Activated CD4-positive, CD25-positive, alpha-beta regulatory T cell treated with anti-CD3 and anti-CD28 coated beads, Interleukin-2, amount 50 U/mL, for 16 hours (primary cell): ENCODE measurements around the gene BBS9.

Source experiments
- DNase-seq: peaks from one replicate; pipeline ENCODE4 v3.0.0-alpha.2; 2020; ENCODE audit warnings: low read depth, low spot score

Gene BBS9

DNA sequence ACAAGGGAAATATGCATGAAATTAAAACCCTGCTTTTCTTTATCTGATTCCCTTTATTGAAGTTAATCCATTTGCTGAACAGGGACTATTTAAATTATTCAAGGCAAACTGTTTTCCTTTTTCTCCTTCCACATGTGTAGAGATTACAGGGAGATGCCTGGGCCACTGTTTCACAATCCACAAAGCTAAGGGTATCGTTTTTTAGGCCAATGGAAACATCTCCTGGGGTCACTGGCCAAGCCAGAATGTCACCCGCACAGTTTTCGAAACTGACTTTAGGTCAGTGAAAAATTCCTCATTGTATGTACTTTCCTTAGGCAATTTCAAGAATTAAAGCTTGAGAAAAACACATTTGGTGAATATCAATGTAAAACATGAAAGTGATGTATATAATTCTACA lies 516.8 kb downstream of the BBS9 start:
- DNase-seq: no peak

DNA sequence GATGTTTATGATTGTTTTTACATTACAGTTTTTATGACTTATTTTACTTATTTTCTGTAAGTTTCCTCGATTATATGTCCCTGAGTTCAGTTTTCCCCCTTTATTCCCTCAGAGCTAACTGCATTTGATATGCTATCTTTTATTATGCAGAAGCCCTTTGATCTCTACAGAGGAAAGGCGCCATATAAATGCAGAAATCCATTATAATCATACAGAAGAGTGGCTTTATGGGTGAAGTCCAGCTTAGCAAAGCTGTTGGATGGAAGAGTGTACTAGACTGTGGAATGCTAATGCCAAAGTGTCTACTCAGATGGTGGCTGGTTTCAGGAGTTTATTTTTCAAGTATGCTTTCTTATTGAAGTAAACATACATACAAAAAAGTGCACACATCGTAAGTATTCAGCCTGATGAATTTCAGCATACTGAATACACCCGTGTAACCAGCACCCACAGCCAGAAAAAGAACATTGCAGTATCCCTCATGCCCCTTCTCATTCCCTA lies 517.6 kb downstream of the BBS9 start:
- DNase-seq: no peak

DNA sequence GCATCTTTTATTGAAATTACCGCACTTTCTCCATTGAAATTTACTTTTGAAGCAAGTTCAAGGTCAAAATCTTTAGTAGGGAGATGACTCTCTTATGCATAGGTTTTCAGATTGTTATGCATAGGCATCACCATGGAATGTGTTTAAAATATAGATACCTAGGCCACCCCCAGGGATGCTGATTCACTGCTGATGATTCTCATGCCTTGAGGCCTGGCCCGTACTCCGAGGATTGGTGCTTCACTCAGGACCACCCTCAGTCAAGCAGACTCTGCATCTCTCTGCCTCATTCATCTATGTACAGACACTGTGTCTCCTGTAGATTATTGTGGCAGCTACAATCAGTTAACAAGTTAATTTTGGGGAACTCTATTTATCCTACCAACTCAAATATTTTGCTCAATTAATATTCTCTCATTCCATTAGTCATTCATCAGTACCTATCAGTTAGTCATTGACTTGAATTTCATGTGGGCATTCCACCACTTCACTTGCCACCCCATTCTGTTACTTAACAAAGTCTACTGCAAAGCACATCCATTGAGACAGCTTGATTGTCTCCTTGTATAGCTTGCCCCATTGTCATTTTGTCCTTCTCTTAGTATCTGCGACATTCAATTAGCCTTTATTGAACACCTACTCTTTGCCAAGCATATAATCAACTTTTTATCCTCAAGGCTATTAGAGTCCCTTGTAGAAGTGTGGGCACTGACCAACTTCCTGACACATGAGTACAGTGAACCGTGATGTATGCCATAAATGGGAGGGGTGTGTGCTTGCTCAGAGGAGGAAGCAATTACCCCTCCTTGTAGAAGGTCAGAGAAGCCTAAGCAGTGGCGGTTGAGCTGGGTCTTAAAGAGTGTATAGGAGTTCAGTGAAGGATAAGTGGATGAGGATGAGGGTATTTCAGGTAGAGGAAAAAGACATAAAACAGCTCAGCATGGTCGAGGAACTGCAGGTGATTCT lies 520.4 kb downstream of the BBS9 start:
- DNase-seq: no peak

DNA sequence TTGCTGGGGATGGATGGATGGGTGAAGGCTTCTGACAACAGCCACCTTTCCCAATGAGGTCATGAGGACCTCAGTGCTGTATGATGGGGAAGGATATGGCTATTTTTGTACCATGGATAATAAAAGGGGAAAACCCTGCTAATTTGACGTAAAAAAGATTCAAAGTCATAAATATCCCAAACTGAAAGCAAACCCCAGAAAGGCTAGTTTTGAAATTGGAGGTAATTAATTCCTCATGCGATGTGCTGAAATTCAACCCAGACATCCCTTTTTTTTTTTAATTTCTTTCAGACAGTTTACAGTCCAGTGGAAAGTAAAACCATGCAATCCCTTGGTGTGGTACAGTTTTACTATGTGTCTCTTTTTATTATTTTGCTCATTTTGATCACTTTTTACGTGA lies 521.5 kb downstream of the BBS9 start:
- no peak for DNase-seq

DNA sequence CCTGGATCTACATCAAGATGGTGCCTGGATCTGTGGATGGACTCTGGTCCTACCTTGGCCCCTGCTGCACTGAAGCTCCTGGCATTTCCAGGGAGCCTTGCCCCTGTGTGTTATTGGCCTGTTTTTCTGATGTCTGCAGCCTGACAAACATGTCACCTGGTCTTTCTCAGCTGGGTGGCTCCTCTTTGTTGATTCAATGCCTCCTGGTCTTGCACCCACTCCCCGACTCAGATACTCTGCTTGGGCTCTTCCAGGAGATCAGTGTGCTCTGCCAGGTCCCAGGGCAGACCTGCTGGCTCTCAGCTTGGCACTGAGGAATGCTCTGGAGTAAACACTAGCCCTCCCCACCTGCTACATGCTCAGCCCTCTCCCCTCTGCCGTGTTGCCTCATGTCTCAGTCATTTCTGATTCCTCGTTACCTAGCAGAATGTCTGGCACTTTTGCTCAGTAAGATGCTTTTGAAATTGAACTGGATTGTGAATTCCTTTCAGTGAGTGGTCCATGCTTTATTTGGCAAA lies 522.7 kb downstream of the BBS9 start:
- no peak for DNase-seq

DNA sequence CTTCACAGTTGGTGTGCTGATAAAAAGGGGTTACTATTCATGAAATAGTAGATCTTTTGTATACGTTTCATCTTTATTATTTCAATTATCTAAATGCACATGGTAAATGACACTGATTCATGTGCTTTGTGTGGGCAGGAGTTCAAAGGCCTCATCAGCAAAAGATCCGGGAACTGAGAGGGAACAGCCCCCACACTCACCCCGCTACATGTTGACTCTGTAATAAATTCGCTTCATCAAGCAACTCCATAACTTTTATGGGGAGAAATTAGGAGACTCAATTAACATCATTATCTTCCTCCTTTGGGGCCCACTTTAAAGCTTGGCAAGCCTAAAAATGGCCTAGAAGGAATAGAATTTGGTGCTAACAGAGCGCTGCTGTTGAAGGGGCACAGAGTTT lies 525.3 kb downstream of the BBS9 start:
- no peak for DNase-seq
